OCI-LY7 (cell line): ENCODE measurements around the gene NR5A2. TPM values are rescaled to one million over a fixed set of nuclear protein-coding genes. Genes with fewer than 3 reads are reported as not detected.
A peak's percentile ranks its signal among the peaks of the same experiment; 100 is the strongest.

Experiments used
- BruUV-seq: library from RNA; stranded (reverse); fragments of 400-500 nt; replicated peaks from 2 replicates; lab custom pipeline; 2021; lab: Mats Ljungman, UMichigan
- CTCF ChIA-PET: fragments of 300-600 bp; sonication (Branson Sonifier 250); formaldehyde crosslinking; loops from one replicate; lab custom pipeline; 2022; ENCODE audit warnings: antibody characterized with exemption; ENCODE audit not compliant: unreplicated experiment; lab: Charles Lee
- POLR2A ChIA-PET: fragments of 300-600 bp; sonication (Branson Sonifier 250); formaldehyde crosslinking; loops from one replicate; lab custom pipeline; 2022; ENCODE audit warnings: antibody characterized with exemption; lab: Charles Lee
- DNase-seq: peaks from one replicate; pipeline ENCODE4 v3.0.0-alpha.2; 2015; ENCODE audit warnings: low spot score
- H2AFZ ChIP-seq: fragments of 200-600 bp; sonication (generic), shearing (Covaris generic); 2 replicates; pipeline ENCODE4 v1.6.1; 2014; ENCODE audit warnings: mild to moderate bottlenecking, antibody characterized with exemption, low read length, moderate library complexity
- H3K27ac ChIP-seq: fragments of 200-600 bp; sonication (generic); 2 replicates; pipeline ENCODE4 v1.5.1; 2014; ENCODE audit warnings: mixed run types, low read depth, mild to moderate bottlenecking, moderate library complexity, low read length, inconsistent platforms; ENCODE audit not compliant: poor library complexity, severe bottlenecking
- H3K36me3 ChIP-seq: fragments of 200-600 bp; sonication (generic); 2 replicates; pipeline ENCODE4 v1.6.1; 2014; ENCODE audit warnings: mild to moderate bottlenecking, antibody characterized with exemption, low read length, moderate library complexity, mixed read lengths; ENCODE audit not compliant: insufficient read depth
- H3K4me1 ChIP-seq: fragments of 200-600 bp; sonication (generic); 2 replicates; pipeline ENCODE4 v1.5.1; 2014; ENCODE audit warnings: mild to moderate bottlenecking, low read length; ENCODE audit not compliant: insufficient read depth, poor library complexity, severe bottlenecking
- H3K4me2 ChIP-seq: fragments of 200-600 bp; sonication (generic); 2 replicates; pipeline ENCODE4 v1.6.1; 2014; ENCODE audit warnings: mild to moderate bottlenecking, low read length
- H3K4me3 ChIP-seq: fragments of 200-600 bp; sonication (generic); 2 replicates; pipeline ENCODE4 v1.5.1; 2014; ENCODE audit warnings: mild to moderate bottlenecking, low read depth, low read length; ENCODE audit not compliant: poor library complexity, severe bottlenecking
- H3K79me2 ChIP-seq: fragments of 200-600 bp; sonication (generic); 2 replicates; pipeline ENCODE4 v1.6.1; 2016; ENCODE audit warnings: low read depth, mild to moderate bottlenecking, low read length, moderate library complexity, mixed read lengths; ENCODE audit not compliant: insufficient read depth
- H3K9me2 ChIP-seq: fragments of 200-600 bp; sonication (generic); 2 replicates; pipeline ENCODE4 v1.6.1; 2016; ENCODE audit warnings: mild to moderate bottlenecking, low read length, mixed read lengths; ENCODE audit not compliant: insufficient read depth
- H3K9me3 ChIP-seq: fragments of 200-600 bp; sonication (generic); 2 replicates; pipeline ENCODE4 v1.6.1; 2014; ENCODE audit warnings: mild to moderate bottlenecking, mixed run types, low read length, mixed read lengths
- H4K20me1 ChIP-seq: fragments of 200-600 bp; sonication (generic); 2 replicates; pipeline ENCODE4 v1.6.1; 2014; ENCODE audit warnings: mild to moderate bottlenecking, antibody characterized with exemption, low read length, moderate library complexity, mixed read lengths; ENCODE audit not compliant: insufficient read depth
- EZH2phosphoT487 ChIP-seq: fragments of 200-600 bp; sonication (generic); IDR thresholded peaks from 2 replicates; pipeline ENCODE4 v1.6.1; 2018; ENCODE audit warnings: low read depth, borderline replicate concordance, mild to moderate bottlenecking, mixed run types, antibody characterized with exemption, low read length, moderate library complexity, mixed read lengths
- intact Hi-C: fragments of 100-400 bp; cut with micrococcal nuclease; formaldehyde crosslinking; loops from one replicate; pipeline ENCODE4 v1.10.0; 2022; ENCODE audit not compliant: unreplicated experiment
- total RNA-seq, 2 experiments: library from RNA; depleted of rRNA in 1 of 2; stranded (reverse); fragments of >200 nt in 1 of 2; shearing (Covaris generic) in 1 of 2; gene quantifications; 2 replicates each; pipeline ENCODE4 v1.2.3, GENCODE V29; 2014 to 2022
- TF ChIP-seq, protein P1 (sequence below): fragments of 200-600 bp; sonication (generic); conservative IDR thresholded peaks from 2 replicates; pipeline ENCODE4 v1.5.1; 2014; ENCODE audit warnings: mild to moderate bottlenecking, antibody characterized with exemption, low read length, moderate library complexity, mixed read lengths

The NR5A2 gene
- total RNA-seq, 2 experiments from 2014 or later: 2.3 to 3.9 TPM

DNA sequence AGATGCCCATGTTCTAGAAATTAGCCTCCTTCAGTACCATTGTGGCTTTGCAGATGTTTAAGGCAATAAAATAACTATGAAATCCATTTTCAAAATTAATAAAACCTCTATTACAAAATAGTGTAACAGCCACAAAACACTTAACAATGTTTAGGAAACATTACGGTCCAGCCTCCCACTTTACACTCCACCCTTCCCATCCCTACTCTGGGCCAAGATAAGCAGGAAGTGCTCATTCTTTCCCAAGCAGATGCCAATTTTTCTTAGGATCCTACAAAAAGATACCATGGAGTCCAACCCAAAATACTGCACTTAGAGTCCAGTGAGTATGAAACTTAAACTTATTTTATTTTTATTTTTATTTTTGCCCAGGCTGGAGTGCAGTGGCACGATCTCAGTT is 150.8 kb downstream of the NR5A2 start:
- no peak overlapping the region for H3K27ac ChIP-seq
- intact Hi-C loops: no loop called here
- no peak overlapping the region for H3K4me3 ChIP-seq
- TF ChIP-seq, protein P1, sequence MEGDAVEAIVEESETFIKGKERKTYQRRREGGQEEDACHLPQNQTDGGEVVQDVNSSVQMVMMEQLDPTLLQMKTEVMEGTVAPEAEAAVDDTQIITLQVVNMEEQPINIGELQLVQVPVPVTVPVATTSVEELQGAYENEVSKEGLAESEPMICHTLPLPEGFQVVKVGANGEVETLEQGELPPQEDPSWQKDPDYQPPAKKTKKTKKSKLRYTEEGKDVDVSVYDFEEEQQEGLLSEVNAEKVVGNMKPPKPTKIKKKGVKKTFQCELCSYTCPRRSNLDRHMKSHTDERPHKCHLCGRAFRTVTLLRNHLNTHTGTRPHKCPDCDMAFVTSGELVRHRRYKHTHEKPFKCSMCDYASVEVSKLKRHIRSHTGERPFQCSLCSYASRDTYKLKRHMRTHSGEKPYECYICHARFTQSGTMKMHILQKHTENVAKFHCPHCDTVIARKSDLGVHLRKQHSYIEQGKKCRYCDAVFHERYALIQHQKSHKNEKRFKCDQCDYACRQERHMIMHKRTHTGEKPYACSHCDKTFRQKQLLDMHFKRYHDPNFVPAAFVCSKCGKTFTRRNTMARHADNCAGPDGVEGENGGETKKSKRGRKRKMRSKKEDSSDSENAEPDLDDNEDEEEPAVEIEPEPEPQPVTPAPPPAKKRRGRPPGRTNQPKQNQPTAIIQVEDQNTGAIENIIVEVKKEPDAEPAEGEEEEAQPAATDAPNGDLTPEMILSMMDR: no peak
- no peak for TF ChIP-seq EZH2phosphoT487
- CTCF ChIA-PET: no interaction called here
- no peaks in the 10 kb centered on the region for H3K79me2 ChIP-seq
- H3K9me3 ChIP-seq: no peaks in the 10 kb centered on the region
- no peaks in the 10 kb centered on the region for H3K9me2 ChIP-seq
- no peak for DNase-seq
- POLR2A ChIA-PET: no interaction called here
- H2AFZ ChIP-seq: no peak overlapping the region
- no TSS peak for BruUV-seq
- no peaks in the 10 kb centered on the region for H3K36me3 ChIP-seq
- H3K4me2 ChIP-seq: no peak overlapping the region
- H3K4me1 ChIP-seq: no peaks in the 10 kb centered on the region
- no peaks in the 10 kb centered on the region for H4K20me1 ChIP-seq

GRCh38 chr1:200179126-200179780 is 151.7 kb downstream of the NR5A2 start:
- no peak for DNase-seq
- Histone ChIP-seq H3K9me2 (no peaks in the 10 kb centered on the region), H3K79me2 (no peaks in the 10 kb centered on the region), H3K27ac (no peak overlapping the region), H3K4me3 (no peak overlapping the region), H2AFZ (peak overlapping the region; percentile 26; the same call in 1 of the 2 replicates), H3K4me2 (no peak overlapping the region), H3K4me1 (no peaks in the 10 kb centered on the region), H3K36me3 (no peaks in the 10 kb centered on the region), H3K9me3 (no peaks in the 10 kb centered on the region), H4K20me1 (no peaks in the 10 kb centered on the region)
- intact Hi-C loops: no loop called here
- no peak for TF ChIP-seq EZH2phosphoT487
- TF ChIP-seq, protein P1: no peak
- BruUV-seq: no TSS peak
- ChIA-PET CTCF (no interaction called here), POLR2A (interaction anchor here (1.3 kb wide), 1 partner anchor 13 kb away, joined by 3 read pairs; no protein-coding TSS in a partner anchor)

- H3K4me1 ChIP-seq: no peaks in the 10 kb centered on the region
- intact Hi-C loops: no loop called here
- no peak overlapping the region for H3K4me2 ChIP-seq
- no peak overlapping the region for H3K4me3 ChIP-seq
- H3K27ac ChIP-seq: no peak overlapping the region
- H2AFZ ChIP-seq: peak overlapping the region; percentile 26; the same call in 1 of the 2 replicates
- no peak for DNase-seq
- no peak for TF ChIP-seq EZH2phosphoT487
- TF ChIP-seq, protein P1: no peak
- no peaks in the 10 kb centered on the region for H4K20me1 ChIP-seq
- no TSS peak for BruUV-seq
- no peaks in the 10 kb centered on the region for H3K9me2 ChIP-seq
- no peaks in the 10 kb centered on the region for H3K79me2 ChIP-seq
- ChIA-PET POLR2A (interaction anchor here (1.3 kb wide), 1 partner anchor 13 kb away, joined by 3 read pairs; no protein-coding TSS in a partner anchor), CTCF (no interaction called here)
- no peaks in the 10 kb centered on the region for H3K9me3 ChIP-seq
- no peaks in the 10 kb centered on the region for H3K36me3 ChIP-seq
Measured at GRCh38 chr1:200179781-200180160, 152.3 kb downstream of the NR5A2 start.
